ENCODE data around the gene AXIN2. TPM values are rescaled to one million over a fixed set of nuclear protein-coding genes. Genes with fewer than 3 reads are reported as not detected.

The AXIN2 gene
- total and polyA plus RNA-seq, 10 of the 15 experiments (the other 5 are each of a cell fraction or from before 2014, with no cell fraction given) = 0.47 to 7.8 (median 3.1) TPM

DNA sequence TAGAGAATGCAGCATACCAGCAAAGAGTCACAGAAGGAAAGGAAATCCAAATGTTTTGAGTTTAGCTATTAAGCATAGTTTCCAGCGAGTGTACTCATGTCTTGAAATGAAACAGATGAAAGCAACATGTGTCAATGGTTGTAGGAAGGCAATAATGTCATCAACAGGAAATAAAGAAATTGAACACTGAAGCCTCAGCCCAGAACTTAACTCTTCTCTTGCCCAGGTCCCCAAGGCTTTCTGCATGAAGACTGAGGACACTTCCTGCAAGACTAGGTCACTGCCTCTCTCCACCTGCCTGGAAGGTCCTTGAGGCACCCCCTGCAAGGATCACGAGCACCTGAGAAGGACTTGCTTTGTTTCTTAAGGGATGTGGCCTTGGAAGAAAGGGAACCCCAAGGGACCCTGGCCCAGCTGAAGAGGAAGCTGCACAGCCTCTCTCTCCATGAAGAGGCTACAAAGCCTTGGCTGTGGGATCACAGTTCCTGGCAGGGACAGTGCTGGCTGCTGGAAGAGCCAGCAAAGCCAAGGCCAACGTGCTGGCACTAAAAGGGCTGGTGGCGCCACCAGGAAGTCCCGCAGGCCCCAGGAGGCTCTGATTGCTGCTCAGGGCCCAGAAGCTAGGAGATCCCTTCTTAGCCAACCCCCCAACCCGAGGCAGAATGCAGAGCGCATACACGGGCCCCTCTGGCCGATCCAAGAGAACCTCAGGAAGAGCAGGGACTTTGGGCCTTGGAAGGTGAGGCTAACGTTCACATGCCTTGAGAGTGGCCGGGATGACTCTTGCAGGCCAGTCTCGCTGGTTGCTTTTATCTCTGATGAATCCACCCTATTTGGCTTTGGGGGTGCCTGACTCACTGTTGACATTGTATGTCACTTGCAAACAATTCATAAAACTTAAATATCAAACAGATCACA lies 23.4 kb upstream of the AXIN2 start:
- RAD21 ChIA-PET (ENCODE audit: unreplicated experiment) = no interaction called here
- ATAC-seq (no peak), DNase-seq (ENCODE audit: low read depth, low spot score) (no peak), FAIRE-seq (peak; percentile 23)
- WGBS (ENCODE audit: insufficient coverage, insufficient replicate concordance, low lambda C conversion rate, missing lambda C conversion rate) = 20% methylated on average over 12 of the region's 12 CpGs
- CTCF ChIA-PET = no interaction called here
- TF ChIP-seq POLR2AphosphoS2 (IDR thresholded peaks at IDR 0.05; ENCODE audit: low read depth, low read length) (no peak), HSF1 (IDR thresholded peaks at IDR 0.05; ENCODE audit: low read depth, low read length) (no peak), ZNF592 (IDR thresholded peaks at IDR 0.05) (no peak), MEF2A (IDR thresholded peaks at IDR 0.05; ENCODE audit: insufficient read depth, low read depth, low read length) (no peak), PML (IDR thresholded peaks at IDR 0.05; ENCODE audit: low read length) (no peak), TAF1 (IDR thresholded peaks at IDR 0.05; ENCODE audit: borderline replicate concordance, low read depth, low read length) (no peak)
- Histone ChIP-seq H4K20me1 (ENCODE audit: control insufficient read depth, insufficient read depth) (no peaks in the 10 kb centered on the region), H3K36me3 (ENCODE audit: control insufficient read depth in 2 of 2, insufficient read depth in 2 of 2, low read length in 1 of 2) (no peaks in the 10 kb centered on the region), H3K27ac (ENCODE audit: control insufficient read depth, insufficient read depth) (no peak overlapping the region), H3K4me2 (ENCODE audit: control insufficient read depth, insufficient read depth) (no peak overlapping the region), H3K4me1 (ENCODE audit: control insufficient read depth, insufficient read depth, low read length) (no peaks in the 10 kb centered on the region), H3K9ac (ENCODE audit: control insufficient read depth, insufficient read depth, low read length) (no peak overlapping the region), H3K9me3 (replicated peaks; ENCODE audit: control insufficient read depth, insufficient read depth, low read length) (no peaks in the 10 kb centered on the region), H2AFZ (ENCODE audit: control insufficient read depth, low read depth, low read length) (no peak overlapping the region), H3K27me3 (replicated peaks in 1 of 2; ENCODE audit: control insufficient read depth in 2 of 2, insufficient read depth in 2 of 2, low read length in 1 of 2) (no peaks in the 10 kb centered on the region), H3K79me2 (ENCODE audit: control insufficient read depth, insufficient read depth, low read length) (no peaks in the 10 kb centered on the region), H3K4me3 (no peak overlapping the region)
- in situ Hi-C loops (cut with MboI) (no loop called here), intact Hi-C loops (cut with micrococcal nuclease; ENCODE audit: unreplicated experiment) (no loop called here)
- BruUV-seq (replicated peaks) = no TSS peak
- SMC1A ChIA-PET (ENCODE audit: uncharacterized antibody, unreplicated experiment) = no interaction called here
- POLR2A ChIA-PET = no interaction called here
